Measurements from ENCODE around the gene TCF7L1.

Gene TCF7L1

DNA sequence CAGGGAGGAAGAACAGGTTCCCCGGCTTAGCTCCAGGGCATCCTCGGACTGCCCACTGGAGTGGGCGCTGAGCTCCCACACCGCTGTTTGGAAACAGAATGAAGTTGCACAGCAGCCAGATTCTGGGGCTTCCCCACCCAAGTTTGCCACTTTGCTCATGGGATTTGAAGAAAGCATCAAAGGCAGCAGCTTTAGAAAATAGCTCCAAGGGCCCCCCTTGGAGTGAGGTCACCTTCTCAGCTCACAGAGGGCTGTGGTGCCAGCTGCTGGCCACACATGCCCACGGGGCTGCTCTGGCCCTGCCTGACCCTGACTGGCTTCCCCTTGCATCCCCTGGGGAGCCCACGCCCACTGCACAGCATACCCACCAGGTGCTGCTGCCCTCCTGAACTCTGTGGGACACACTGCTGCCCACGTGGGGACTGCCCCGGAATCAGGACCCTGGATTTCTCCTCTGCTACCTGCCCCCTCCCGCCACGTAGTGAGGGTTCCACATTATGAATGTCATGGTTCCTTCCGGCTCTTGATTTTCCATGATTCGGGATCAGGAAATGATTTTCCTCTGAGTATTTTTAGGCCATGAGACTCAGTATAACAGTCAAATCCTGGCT lies 124.3 kb downstream of the TCF7L1 start:
- no peak for FAIRE-seq

DNA sequence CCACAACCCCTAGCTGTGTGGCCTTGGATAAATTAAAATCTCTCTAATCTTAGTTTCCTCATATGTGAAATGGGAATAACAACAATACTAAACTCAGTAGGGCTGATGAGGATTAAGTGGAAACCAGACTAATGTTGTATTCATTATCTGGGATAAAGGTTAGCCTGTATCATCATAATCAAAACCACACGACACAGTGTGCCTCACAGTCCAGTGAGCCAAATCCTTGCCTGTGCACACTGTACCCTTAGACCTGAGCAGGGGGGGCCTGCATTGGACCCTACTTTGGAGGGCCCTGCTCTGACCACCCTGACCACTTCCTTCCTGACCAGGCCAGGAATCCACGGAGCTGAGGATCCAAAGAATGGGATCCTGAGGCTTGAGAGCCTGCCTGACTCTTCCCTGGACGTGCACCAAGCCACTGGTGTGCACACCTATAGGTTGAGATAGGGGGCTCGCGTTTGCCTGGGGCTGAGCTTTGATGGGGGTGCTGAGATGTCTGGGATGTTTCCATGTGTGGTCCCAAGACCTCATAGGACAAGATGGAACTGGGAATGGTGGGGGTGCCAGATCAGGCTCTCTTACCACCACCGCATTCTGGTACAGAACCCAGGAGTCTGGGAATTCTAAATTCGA lies 124.9 kb downstream of the TCF7L1 start:
- FAIRE-seq: no peak

DNA sequence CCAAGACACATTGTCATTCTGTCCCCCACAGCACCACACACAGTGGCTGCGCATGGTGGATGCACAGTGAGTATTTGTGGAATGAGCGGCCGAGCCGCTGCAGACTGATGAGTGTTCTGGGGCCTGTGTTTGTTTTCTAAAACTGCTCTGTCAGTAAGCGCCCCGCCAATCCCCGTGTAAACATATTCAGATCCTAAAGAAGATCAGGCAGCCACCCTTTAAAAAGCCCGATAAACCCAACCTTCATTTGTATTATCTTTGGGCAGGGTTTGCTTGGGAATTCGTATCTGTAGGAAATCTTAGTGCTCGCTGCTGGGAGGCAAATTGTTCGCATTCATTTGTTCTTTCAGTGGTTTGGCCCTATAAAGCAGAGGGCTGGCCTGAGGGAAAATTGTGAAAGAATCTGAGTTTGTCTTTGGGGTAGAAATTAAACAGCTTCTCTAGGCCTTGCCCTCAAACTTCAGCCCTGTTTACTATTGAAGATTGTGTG lies 126.0 kb downstream of the TCF7L1 start:
- no peak for FAIRE-seq

DNA sequence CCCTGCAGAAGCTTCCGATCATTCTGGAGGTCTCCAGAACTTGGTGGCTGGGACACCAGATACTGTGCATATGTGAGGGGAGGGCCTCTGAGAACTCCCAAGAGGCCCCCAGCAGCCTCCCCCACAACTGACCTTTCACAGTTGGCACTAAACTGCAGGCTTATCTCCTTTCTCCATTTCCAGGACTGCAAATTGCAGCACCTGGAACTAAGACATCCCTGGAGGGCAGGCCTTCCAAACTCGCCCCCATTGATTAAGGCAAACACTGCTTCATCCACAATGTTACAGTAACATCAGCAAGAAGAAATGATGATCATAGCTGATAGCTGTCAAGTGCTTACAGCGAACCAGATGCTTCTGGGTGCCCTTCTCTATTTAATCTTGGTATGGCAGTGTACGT lies 126.7 kb downstream of the TCF7L1 start:
- no peak for FAIRE-seq

DNA sequence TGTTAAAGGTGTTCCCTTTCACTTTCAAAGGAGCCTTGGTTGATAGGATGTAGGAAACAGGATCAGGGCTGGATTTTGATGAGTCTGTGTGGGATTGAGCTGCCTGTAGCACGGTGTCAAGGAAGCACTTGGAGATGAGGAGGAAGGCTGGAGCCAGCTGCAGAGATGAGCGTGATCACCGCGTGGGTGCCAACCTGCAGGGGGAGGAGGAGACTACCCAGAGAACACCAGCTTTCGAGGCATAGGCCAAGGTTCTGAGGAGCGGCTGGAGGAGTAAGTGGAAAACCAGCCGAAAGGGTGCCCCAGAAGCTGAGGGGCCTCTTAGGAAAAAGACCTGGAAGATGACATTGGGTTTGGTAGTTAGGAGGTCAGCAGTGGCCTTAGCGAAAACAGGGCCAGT lies 130.4 kb downstream of the TCF7L1 start:
- FAIRE-seq: no peak

DNA sequence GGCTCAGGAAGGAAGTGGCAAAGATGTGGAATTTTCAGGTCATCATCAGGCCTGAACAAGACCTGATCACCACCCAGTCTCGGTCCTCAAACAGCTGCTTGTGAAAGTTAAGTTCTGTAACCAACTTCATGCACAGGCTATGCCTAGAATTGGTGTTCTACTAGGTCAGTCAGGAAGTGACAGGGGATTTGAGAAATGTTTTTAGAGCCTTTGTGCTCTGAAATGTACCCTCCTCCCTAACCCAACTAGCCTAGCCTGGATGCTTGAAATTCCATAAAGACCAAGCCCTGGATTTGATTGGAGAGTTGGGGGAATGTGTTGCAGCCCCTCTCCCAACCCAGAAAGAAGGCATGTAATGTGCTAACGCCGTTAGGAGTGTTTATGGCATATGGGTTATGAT lies 131.3 kb downstream of the TCF7L1 start:
- no peak for FAIRE-seq

DNA sequence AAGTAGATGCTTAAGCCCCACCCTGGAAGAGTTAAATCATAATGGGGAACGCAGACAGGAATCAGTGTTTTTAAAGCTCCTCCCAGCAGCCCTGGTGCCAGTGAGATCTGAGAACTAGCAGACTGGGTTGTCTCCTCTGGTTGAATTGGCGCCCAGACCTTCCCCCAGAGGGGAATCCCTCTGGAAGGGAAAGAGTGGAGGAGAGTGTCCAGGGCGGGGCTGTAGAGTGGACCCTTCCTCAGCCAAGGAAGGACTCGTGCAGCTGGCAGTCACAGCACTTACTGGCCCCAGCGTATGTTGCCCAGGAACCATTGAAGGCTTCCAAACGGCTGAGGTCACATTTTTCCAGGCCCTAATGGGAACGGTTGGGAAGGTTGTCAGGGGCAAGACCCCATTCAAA lies 132.1 kb downstream of the TCF7L1 start:
- FAIRE-seq: no peak

DNA sequence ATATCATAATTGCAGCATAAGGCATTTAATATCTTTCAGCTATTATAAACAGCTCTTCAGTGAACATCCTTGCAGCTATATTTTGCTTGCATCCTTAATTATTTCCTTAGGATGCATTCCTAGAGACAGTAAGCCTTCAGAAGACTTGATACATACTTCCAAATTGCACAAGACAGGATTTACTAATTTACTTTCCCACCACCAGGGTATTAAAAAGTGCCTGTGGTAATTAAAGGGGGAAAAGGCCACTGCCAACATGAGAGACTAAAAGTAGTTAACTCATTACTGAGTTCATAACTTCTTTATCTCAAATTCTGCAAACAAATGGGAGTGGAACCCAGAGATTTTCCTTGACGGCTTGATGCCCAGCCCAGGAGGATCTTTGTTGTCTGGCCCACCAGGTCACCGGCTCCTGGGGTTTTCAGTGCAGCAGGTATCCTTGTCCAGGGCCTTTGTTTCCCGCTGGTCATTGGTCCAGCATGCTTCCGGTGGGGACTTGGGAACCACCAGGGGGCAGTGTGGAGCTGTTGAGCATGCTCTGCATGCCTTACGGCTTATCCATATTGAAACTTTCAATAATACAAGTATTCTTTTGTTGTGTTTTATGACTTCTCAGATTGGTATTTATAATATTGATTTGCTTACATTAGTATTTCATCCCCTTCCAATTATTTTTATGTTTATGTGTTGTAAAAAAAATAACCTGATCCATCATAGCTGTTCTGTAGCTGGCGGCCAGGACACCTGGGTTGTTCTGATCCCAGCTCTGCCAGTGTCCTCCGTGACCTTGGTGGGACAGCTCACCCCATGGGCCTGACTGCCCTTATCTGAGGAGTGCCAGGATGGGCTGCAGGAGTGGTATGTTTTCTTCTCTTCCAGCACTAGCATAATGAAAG lies 133.2 kb downstream of the TCF7L1 start:
- no peak for FAIRE-seq

DNA sequence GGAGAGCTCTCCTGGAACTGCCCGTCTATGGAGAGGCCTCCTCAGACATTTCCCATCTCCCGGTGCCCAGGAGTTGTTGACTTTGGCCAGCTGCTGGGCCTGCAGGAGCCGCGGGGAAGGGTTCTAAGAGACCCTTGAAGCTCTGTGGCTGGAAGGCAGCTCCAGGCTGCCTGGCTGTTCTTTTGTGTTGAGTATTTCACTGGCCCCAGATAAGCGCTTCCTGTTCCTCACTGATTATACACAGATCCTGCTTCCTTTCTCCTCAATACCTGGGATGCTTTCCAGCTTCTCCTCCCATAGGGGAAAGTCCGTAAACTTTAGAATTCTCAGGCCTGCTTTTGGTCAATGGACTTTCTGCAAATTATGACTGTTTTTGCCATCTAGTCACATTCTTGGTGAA lies 136.8 kb downstream of the TCF7L1 start:
- no peak for FAIRE-seq

DNA sequence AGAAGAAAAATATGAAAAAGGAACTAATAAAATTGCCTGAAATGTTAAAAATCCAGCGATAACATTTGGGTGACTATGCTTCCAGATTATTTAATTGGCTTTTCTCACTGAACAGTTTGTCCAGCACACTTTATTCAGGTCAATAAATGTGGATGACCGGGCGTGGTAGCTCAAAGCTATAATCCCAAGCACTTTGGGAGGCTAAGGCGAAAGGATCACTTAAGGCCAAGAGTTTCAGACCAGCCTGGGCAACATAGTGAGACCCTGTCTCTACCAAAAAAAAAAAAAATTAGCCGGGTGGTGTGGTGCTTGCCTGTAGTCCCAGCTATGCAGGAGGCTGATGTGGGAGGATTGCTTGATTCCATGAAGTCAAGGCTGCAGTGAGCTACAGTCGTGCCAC lies 139.2 kb downstream of the TCF7L1 start:
- no peak for FAIRE-seq

DNA sequence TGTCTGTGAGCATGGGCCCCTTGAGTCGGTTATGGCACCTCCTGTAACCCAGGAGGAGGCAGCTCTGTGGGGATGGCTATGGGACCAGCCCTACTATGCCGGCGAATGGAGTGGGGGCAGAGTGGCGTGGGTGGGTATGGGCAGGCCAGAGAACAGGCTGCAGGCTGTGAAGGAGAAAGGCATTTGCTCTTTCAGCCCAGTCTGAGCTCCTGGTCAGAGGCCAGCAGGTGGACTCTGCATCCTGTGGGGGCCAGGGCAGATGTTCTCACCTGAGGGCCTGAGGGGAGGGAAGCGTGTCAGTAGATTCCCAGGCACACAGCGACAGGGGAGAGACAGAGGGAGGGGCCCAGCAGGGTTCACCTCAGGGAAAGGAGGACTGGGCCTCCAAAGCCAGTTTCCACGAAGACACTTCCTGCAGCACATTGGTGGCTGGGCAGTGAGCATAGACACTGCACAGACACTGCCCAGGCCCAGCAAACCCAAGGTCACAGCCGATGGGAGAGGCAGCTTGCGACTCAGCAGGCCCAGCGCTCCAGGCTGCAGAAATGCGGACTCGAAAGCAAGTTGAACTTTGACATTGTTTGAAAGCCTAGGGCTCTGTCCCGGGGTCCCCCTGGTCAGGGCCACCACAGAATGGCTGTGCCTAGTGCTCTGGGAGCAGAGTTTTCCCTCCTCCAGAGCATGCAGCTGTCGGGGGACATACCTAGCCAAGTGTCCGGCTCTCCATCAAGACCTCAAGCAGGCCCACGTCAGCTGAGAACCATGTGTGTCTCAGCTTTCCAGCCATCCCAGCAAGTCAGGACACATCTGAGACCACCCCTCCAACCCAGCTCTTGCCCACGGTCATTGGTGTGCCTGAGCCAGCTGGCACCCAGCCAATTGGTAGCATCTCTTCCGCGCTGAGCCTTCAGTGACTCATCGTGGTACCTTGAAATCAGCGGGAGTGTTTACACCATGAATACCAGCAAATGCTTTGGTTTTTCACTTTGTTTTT lies 140.8 kb downstream of the TCF7L1 start:
- FAIRE-seq: no peak

DNA sequence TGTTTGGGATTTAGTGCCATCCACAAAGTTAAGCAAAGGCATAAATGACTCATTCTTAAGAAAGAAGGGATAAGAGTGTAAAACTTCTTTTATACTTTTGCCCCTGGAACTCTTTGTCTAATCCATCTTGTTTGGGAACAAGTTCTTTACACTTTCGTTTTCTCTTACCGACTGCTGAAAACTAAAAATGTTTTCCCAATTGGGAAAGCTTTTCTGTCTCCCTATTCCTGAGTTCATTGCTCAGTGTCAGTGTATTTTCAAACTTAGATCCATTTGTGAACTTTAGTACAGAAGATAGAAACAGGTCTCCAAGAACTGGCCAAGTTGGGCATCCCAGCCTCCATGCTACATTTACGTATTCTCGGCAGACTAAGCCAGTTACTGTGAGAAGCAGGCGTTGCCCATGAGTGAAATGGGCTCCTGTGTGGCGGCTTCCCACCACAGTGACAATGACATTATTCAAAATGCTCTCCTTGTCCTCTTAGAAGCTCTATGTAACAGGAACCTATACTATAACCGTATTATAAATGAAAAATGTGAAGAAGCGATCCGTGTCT lies 142.9 kb downstream of the TCF7L1 start:
- FAIRE-seq: no peak

DNA sequence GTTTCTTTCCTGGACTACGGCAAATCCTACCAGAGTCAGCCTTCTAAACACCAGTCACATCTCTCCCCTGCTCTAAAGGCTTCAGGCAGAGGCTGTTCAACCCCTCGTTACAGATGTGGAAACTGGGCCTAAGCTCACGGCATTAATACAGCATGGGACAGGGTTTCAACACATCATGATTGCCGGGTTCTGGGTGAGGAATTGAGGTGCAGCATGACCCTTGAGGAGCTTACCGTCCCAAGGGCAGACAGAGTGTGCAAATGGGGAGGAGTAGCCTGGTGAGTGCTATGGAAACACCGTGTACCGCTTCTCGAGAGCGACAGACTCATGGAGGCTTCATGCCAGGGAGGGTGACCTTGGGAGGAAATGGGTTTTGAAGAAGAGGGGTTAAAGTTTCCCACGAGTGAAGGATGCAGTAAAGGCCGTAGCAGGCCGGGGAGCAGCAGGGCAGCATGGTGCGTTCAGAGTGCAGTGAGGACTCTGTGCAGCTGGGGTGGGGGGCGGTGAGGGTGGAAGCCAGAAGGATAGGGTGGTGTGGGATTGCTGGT lies 143.5 kb downstream of the TCF7L1 start:
- FAIRE-seq: no peak

DNA sequence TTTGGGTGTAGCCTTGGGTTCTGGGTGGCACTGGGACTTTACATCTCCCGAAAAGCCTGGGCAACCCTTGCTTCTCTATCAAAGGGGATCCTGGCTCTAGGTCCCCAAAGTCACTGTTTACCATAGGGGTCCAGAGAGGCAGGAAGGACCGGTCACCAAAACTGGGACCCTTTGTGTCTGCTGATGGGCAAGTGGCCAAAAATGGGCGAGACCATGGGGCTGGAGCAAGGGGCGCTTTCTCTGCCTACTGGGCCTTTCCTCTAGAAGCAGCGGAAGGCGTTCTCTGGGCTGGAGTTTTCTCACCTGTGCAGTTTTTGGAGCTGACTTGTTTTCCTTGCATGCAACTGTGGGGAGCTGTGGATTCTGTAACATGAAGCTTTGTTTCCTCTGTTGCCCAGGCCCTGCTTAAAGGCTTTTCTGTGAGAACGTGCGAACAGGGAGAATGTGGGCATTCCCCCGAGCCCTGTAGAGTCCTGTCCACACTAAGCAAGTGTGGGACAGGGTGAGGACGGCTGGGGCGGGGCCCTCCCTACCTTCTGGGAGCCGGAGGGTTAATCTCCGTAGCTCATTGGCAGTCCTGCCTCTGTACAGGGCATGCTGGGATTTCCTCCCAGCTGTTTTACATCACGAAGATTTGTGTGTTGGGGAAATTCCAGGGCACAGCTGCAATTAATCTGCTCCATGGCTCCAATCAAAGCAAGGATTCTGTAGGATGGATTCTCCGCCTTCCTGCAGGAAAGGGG lies 144.4 kb downstream of the TCF7L1 start:
- no peak for FAIRE-seq

DNA sequence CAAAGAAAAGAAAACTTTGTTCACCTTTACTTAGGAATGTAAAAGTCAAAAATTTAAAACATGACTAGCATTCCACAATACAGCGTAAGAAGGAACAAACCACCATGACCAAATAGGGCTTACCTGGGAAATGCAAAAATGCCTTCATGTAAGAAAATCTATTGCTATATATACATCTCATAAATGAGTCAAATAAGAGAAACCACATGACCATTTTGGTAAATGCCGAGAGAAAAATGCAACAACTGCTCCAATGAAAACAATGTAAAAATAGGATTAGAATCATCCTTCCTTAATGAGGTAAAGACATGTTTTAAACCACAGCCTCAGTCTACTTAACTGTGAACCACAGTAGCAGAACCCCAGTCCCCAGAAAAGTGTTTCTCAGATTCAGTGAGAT lies 145.2 kb downstream of the TCF7L1 start:
- no peak for FAIRE-seq

DNA sequence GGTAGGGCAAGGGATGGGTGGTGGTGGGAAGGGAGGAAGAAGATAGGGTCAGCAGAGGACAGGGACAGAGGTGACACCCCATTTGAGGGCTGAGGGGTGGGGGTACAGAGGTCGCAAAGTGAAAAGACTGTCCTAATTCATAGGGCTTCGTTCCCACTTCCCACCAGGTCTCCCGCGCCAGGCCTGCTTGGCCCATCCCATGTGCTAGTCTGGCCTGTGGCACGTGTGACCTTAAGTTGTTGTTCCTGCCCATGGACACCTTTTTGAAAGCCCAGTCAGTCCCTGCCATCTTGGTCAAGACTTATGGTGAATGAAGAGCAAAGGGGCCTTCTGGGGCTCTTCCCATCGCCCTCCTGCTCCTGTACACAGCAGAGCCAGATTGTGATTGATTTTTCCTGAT lies 148.4 kb downstream of the TCF7L1 start:
- FAIRE-seq: no peak

DNA sequence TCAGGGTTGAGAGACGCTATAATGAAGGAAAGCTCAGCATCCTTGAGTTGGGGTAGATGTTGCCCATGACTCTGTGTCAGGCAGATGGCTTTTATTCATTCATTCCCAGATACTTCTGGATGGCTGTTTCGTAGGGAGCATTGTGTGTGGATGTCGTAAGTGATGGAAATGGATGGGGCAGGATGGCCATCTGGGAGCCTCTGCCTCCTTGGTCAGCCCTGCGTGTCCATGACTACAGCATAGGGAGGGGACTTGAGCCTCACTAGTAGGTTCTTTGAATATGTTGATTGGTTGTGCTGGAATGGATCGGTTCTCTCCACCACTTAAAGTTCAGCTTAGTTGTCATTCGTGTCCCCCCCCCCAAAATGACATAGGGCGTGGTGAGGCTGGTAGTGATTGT lies 149.7 kb downstream of the TCF7L1 start:
- FAIRE-seq: no peak

DNA sequence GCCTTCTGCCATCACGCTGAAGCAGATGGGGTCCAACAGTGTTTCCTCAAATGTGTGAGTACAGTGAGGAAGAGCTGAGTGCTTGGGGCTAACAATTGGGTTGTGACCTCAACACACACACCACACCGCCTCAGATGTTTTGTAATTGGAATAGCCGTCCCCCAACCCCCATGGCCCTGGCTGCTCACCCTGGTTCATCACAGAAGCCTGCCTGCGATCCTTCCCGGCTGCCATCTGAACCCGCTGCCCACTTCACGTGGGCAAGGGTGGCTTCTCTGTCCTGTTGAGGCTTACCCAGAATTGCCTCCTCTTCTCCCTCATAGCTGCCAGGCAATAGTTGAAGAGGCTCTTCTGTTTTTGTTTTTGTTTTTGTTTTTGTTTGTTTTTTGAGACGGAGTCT lies 150.4 kb downstream of the TCF7L1 start:
- FAIRE-seq: no peak

DNA sequence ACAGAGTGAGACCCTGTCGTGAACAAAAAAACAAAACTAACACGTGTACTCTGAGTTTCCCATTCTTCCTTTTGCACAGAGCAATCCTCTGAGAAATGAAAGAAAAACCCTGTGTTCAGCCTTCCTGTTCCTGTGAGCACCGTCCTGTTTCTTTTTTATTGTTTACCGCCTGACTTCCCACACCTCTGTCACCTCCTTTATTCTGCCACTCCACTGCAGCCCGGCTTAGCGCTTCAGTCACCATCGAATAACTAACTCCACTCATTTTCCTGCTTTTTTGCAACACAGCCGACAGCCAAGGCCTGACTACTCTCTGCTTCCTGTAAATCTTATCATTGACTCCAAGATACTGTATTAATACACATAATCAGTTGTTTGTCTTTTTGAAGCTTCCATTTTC lies 153.7 kb downstream of the TCF7L1 start:
- no peak for FAIRE-seq

DNA sequence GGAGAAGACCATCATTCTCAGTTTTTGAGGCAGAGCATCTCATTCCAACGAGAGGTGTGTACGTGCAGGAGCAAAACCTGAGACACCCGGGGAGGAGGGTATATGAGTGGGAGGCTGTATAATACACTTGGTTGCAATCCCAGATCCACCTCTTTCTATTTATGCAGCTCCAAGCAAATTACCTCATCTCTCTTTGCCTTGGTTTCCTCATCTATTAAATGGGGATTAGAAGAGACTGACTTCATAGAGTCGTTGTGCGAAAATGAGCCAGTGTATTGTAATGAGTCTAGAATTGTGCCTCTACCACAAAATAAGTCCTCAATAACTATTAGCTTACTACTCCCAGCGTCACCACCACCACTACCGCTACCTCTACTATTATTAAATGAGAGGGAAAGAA lies 154.5 kb downstream of the TCF7L1 start:
- peak; percentile 15 for FAIRE-seq

DNA sequence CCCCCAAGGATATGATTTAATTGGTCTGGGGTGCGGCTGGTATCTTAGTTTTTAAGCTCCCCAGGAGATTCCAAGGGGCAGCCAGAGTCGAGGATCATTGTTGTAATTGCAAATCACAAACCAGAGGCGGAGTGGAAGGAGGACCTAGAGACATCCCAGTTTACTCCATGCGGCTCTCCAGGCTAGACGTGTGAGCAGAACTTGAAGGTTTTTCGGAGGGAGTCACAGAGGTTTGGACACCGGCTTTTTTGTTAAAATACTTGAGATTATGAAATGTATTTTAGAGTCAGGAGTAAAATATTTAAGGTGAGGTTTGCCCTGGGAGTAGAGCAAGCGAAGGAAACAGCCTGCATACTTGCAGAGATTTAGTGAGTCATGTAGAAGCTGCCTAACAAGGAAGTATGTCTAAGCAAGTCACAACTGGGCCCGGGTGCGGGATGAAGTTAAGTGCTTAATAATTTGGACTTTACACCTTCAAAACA lies 155.1 kb downstream of the TCF7L1 start:
- peak; percentile 97 for FAIRE-seq
